LHCN-M2 (cell line): ENCODE results near the gene CNN2. TPM values are rescaled to one million over a fixed set of nuclear protein-coding genes. Genes with fewer than 3 reads are reported as not detected.

ENCODE experiments used
- DNase-seq: peaks from one replicate; pipeline ENCODE4 v3.0.0-alpha.2; 2012; ENCODE audit warnings: low read depth
- total RNA-seq: library from RNA; depleted of rRNA; stranded (reverse); fragments of >200 nt; gene quantifications from 2 replicates; pipeline ENCODE4 v1.2.3, GENCODE V29; 2014

The CNN2 gene
- total RNA-seq, 1 experiment from 2014 or later, result 130 TPM

DNA sequence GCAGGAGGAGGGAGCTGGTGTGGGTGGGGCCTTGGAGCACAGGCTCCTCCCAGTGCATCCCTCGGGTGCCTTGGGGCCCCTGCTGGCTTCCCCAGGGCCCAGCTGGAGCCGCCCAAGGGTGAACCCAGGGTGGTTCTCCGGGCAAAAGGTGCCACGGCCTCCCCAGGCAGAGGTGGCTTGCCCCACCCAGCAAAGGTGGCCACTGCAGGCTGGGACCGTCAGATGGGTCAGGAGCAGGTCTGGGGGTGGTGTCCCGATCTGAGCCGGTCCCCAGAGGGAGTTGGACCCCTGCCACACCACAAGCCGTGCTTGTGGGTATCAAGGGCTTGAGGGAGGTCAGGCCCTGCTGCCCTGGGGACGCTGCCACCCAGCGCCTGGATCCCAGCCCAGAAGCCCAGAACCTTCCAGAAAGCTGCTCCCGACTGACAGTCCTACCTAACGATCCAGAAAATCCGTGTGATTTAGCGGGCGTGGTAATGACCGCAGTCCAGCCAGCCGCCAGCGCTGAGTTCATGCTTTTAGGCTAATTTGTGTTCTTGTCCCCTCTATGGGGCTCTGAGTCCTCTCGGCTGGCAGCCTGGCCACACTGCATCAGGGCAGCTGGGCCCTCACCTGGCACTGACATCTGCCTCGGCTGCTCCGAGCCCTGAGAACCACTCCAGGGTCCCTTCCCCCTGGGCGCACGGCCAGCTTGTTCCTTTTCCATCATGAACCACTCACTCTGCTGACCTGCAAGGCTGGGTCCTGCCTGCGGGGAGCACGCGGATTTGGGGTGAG lies 31.2 kb upstream of the CNN2 start:
- no peak for DNase-seq

DNA sequence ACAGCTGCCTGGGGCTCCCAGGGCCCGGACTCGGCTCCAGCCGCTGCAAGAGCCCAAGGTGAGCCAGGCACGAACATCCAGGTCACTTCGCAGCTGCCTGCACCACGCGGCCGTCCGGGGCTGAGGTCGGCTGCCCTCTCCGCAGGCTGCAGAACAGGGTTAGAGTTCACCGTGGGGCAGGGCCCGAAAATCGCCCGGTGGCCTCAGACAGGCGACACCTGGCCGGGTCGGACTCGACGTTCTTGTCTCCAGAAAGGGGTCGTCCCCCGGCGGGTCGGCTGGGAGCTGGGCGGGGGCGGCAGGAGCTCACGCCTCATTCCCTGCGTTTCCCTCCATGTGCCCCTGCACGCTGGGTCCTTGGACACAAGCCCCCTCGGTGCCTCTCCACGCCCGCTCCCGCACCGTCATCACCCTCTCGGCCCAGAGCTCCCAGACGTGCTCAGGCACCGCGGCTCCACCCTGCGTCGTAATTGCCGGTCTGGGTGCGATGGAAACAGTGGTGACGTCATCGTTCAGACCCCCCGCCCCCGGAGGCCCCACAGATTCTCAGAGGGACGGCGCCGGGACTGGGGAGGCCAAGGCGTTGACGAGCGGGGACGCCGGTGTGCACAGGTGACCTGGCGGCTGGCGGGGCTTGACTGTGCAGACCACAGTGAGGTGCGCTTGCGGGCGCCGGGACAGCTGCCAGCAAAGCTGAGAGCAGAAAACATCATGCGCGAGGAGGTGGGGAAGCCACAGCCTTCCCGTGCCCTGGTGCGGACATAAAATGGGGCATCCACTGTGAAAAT lies 30.2 kb upstream of the CNN2 start:
- DNase-seq, result no peak

DNA sequence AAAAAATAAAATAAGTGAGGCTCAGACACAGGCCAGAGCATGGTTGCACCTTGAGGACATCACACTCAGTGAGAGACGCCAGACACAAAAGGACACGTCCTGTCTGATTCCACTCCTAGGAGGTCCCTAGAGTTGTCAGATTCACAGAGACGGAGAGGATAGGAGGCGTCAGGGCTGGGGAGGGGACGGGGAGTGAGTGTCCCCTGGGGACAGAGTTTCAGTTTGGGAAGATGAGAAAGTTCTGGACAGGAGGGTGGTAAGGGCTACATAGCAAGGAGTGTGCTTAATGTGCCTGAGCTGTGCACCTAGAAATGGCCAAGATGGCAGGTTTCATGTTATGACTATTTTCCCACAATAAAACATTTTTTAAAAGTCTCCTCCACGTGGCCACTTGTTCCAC lies 28.3 kb upstream of the CNN2 start:
- DNase-seq, result no peak

GRCh38 chr19:999379-999719 lies 27.1 kb upstream of the CNN2 start:
- no peak for DNase-seq

DNA sequence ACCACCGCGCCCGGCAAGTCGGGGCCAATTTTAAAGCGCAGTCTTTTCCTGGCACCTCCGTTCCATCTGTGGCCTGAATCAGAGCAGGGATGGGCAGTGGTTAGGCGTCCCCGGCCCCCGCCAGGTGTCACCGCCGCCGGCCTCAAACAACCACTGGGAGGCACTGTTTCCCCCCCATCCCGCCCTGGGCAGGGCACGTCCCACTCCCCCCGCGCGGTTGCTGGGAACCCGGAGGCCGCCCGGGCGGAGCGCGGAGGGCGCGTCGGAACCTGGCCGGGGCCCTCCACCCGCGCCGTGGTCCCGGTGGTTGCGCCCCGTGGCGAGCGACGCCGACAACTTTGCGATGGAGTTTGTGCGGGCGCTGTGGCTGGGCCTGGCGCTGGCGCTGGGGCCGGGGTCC lies 26.3 kb upstream of the CNN2 start, which contains the start of gene GRIN3B:
Gene GRIN3B, plus strand, starts transcription at position 325 of the 400 bp plus-strand sequence. Its CDS starts 19 bp downstream, at position 344.
- peak; percentile 36 for DNase-seq

GRCh38 chr19:1000591-1001537 lies 25.5 kb upstream of the CNN2 start:
- DNase-seq, result no peak

- no peak for DNase-seq
Observed at GRCh38 chr19:1001538-1002166, 24.8 kb upstream of the CNN2 start.

GRCh38 chr19:1002600-1002999 lies 23.8 kb upstream of the CNN2 start:
- no peak for DNase-seq

GRCh38 chr19:1003283-1003682 lies 23.1 kb upstream of the CNN2 start:
- no peak for DNase-seq

DNA sequence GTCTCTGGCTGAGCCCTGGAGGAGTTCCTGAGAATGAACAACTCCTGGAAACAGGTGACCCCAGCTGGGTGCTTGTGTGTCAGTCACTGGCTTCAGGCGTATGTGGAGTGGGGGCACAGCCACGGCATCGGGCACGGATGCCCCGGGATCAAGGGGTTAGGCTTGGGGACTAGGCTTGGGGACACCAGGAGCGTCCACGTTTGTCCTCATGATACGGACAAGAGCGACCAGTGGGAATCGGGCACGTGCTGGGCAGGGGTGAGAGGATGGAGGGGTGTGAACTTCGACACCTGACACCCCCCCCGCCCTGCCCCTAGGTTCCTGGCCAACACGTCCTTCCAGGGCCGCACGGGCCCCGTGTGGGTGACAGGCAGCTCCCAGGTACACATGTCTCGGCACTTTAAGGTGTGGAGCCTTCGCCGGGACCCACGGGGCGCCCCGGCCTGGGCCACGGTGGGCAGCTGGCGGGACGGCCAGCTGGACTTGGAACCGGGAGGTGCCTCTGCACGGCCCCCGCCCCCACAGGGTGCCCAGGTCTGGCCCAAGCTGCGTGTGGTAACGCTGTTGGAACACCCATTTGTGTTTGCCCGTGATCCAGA lies 22.1 kb upstream of the CNN2 start:
- DNase-seq, result no peak

- no peak for DNase-seq
Observed at GRCh38 chr19:1004803-1005664, 21.4 kb upstream of the CNN2 start.

DNA sequence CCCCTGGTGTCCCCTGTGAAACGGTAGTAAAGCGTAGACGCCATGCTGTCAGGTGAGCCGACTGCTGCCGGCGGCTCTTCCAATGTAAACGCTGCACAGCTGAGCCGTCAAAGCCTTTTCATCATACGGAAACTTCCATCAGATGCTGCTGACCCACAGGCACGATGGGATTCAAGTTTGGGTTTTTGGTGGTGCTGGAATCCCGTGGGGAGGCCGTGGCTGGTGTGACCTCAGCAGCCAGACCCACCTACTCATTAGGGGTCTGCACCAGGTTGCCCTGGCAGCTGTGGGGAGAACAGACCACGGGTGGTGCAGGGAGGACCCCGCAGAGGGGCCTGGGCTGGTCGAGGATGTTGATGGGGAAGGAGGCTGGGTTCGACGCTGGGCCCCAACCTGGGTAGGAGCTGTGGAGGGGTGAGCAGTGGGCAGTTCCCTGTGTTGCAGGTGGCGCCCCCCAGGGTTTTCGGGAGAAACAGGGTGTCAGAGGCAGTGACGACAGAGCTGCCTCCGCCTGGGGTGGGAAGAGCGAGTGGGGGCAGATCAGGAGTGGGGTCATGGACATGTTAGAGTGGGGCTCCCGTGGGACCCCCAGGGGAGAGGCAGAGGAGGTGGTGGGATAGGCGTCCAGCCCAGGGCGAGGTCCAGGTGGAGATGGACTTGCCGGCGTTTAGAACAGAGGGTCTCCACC lies 19.6 kb upstream of the CNN2 start:
- DNase-seq, result no peak

GRCh38 chr19:1007399-1008251 lies 18.8 kb upstream of the CNN2 start:
- no peak for DNase-seq

- no peak for DNase-seq
Observed at GRCh38 chr19:1008268-1009040, 18.0 kb upstream of the CNN2 start.

GRCh38 chr19:1009041-1009980 lies 17.1 kb upstream of the CNN2 start:
- DNase-seq, result no peak

DNA sequence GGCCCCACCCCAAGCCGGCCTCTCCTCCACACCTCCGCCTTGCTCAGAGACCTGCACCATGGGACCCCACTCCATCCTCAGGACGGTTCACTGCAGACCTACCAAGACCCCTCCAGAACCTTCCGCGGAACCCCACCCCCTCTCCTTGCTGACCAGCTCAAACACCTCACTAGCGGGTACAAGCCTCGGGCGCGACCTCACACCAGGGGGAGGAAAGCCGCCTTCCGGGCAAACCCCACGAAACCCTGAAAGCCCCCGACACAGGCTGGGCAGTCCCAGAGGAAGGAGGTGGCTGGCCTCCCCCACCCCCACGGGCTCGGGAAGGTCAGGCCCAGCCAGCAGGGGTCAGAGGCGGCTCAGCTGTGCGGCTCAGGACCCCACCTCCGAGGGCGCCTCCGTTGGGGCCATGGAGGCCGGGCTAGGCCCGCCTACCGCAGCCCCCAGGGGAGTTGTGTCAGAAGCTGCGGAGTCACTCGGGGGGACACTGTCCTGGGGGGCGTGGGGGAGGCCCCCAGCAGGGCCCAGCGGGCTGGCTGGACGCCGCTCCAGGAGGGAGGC lies 16.3 kb upstream of the CNN2 start:
- DNase-seq, result no peak
